Thyroid gland (tissue), 4 donors: ENCODE data around the gene DHRS1. TPM values are rescaled to one million over a fixed set of nuclear protein-coding genes. Genes with fewer than 3 reads are reported as not detected.
A peak's percentile ranks its signal among the peaks of the same experiment; 100 is the strongest.
"Not testable (repeated sequence)": the region's sequence is repeated elsewhere in the genome, so short reads cannot be mapped to it uniquely, and the experiment has no call there.

Experiments used
- DNase-seq, 2 donors: peaks; one replicate each; pipeline ENCODE4 v3.0.0-alpha.2; 2019
- H3K27ac ChIP-seq, 3 donors: fragments of 200-600 bp; sonication (generic); 1 replicate in 2 of 3; 2 replicates in 1 of 3; pipeline ENCODE4 v1.5.1; 2016 to 2019; ENCODE audit warnings: mild to moderate bottlenecking in 1 of 3, moderate library complexity in 1 of 3
- H3K27me3 ChIP-seq: fragments of 200-600 bp; sonication (generic); one replicate; pipeline ENCODE4 v1.5.1; 2019
- H3K36me3 ChIP-seq, 2 donors: fragments of 200-600 bp; sonication (generic); one replicate each; pipeline ENCODE4 v1.5.1; 2016 to 2019
- H3K4me1 ChIP-seq, 2 donors: fragments of 200-600 bp; sonication (generic); one replicate each; pipeline ENCODE4 v1.5.1; 2017 to 2019
- H3K4me3 ChIP-seq, 3 donors: fragments of 200-600 bp; sonication (generic); replicated peaks in 1 of 3; 1 replicate in 2 of 3; 2 replicates in 1 of 3; pipeline ENCODE4 v1.5.1; 2016; ENCODE audit warnings: mild to moderate bottlenecking in 1 of 3
- H3K9me3 ChIP-seq: fragments of 200-600 bp; sonication (generic); one replicate; pipeline ENCODE4 v1.5.1; 2017
- POLR2A ChIP-seq, 2 donors: fragments of 450-650 bp; IDR thresholded peaks; one replicate each; pipeline ENCODE4 v1.6.1; 2017; ENCODE audit warnings: antibody characterized with exemption in 2 of 2, mild to moderate bottlenecking in 2 of 2, moderate library complexity in 1 of 2
- WGBS, 2 donors: methylation state at CpG; one replicate each; pipeline ENCODE4 v1.1.5; 2017; 5-methylcytosine and 5-hydroxymethylcytosine counted together
- intact Hi-C: fragments of 100-400 bp; cut with DNase I; formaldehyde crosslinking; loops from one replicate; pipeline ENCODE4 v1.15.1; 2023
- total RNA-seq, 4 donors: library from RNA; depleted of rRNA; stranded (reverse); fragments of >200 nt; gene quantifications; one replicate each; pipeline ENCODE4 v1.2.3, GENCODE V29; 2016
- TF ChIP-seq, protein P1 (sequence below), 6 experiments: fragments of 200-600 bp in 3 of 6; fragments of 450-650 bp in 3 of 6; sonication (generic) in 3 of 6; IDR thresholded peaks; one replicate each; pipeline ENCODE4 v1.5.1; 2016 to 2019; ENCODE audit warnings: antibody characterized with exemption in 6 of 6, mild to moderate bottlenecking in 2 of 6, inconsistent platforms in 1 of 6, moderate library complexity in 1 of 6

The DHRS1 gene
- total RNA-seq, 4 donors from 2014 or later: 35.2 to 59.3 (median 38.3) TPM

- DNase-seq: no peak
- 78 to 87% methylated on average over 3 of the region's 3 CpGs for WGBS, 2 donors
- Histone ChIP-seq H3K4me1 (peaks cover 5 to 7% of the 10 kb centered on the region in 2 donors), H3K27ac (no peak overlapping the region), H3K36me3 (no peaks in the 10 kb centered on the region), H3K4me3 (no peak overlapping the region), H3K27me3 (no peaks in the 10 kb centered on the region), H3K9me3 (no peaks in the 10 kb centered on the region)
- intact Hi-C loops: no loop called here
- no peak for TF ChIP-seq POLR2A (IDR thresholded peaks at IDR 0.05)
- TF ChIP-seq, protein P1, sequence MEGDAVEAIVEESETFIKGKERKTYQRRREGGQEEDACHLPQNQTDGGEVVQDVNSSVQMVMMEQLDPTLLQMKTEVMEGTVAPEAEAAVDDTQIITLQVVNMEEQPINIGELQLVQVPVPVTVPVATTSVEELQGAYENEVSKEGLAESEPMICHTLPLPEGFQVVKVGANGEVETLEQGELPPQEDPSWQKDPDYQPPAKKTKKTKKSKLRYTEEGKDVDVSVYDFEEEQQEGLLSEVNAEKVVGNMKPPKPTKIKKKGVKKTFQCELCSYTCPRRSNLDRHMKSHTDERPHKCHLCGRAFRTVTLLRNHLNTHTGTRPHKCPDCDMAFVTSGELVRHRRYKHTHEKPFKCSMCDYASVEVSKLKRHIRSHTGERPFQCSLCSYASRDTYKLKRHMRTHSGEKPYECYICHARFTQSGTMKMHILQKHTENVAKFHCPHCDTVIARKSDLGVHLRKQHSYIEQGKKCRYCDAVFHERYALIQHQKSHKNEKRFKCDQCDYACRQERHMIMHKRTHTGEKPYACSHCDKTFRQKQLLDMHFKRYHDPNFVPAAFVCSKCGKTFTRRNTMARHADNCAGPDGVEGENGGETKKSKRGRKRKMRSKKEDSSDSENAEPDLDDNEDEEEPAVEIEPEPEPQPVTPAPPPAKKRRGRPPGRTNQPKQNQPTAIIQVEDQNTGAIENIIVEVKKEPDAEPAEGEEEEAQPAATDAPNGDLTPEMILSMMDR (IDR thresholded peaks at IDR 0.05): no peak
Measured at GRCh38 chr14:24246765-24247212, 52.8 kb downstream of the DHRS1 start.

DNA sequence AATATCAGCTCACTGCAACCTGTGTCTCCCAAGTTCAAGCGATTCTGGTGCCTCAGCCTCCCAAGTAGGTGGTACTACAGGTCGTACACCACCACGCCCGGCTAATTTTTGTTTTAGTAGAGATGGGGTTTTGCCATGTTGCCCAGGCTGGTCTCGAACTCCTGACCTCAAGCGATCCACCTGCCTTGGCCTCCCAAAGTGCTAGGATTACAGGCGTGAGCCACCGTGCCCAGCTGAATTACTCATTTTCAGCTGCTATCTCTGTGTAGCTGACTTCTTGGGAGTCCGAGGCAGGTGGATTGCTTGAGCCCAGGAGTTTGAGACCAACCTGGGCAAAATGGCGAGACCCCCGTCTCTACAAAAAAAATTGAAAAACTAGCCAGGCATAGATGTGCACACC, 54.2 kb downstream of the DHRS1 start:
- intact Hi-C loops, H3K27ac ChIP-seq: not testable (repeated sequence)

DNA sequence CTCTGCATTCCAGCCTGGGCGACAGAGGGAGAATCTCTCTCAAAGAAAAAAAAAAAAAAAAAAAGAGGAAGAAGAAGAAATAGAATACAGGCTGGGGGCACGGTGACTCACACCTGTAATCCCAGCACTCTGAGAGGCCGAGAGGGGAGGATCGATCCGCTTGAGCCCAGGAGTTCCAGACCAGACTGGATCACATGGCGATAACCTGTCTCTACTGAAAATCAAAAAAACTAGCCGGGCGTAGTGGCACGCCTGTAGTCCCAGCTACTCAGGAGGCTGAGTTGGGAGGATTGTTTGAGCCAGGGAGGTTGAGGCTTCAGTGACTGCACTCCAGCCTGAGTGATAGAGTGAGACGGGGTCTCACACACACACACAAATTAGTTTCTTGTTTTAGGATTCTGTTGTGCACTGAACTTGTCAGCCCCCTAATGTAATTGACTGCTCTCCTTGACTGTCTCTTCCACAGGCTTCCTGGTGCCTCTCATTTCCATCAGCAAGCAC, 56.2 kb downstream of the DHRS1 start:
- Histone ChIP-seq H3K4me1 (peaks cover 18 to 32% of the 10 kb centered on the region in 2 donors), H3K27me3 (no peaks in the 10 kb centered on the region), H3K27ac (peak overlapping the region; percentile 92 to 98 (median 96)), H3K4me3 (peak overlapping the region in 2 of 3 donors; percentile 8 to 65), H3K9me3 (no peaks in the 10 kb centered on the region), H3K36me3 (peaks cover 26 to 28% of the 10 kb centered on the region in 2 donors)
- intact Hi-C loops: loop anchor here (2.0 kb wide), 1 partner anchor 57 kb away; no protein-coding TSS in a partner anchor
- TF ChIP-seq POLR2A (IDR thresholded peaks at IDR 0.05): no peak
- TF ChIP-seq, protein P1 (IDR thresholded peaks at IDR 0.05): no peak
- 61 to 70% methylated on average over 10 of the region's 10 CpGs for WGBS, 2 donors
- peak in 1 of 2 donors; percentile 19 for DNase-seq

More for the DNA sequence above, 54.2 kb downstream of the DHRS1 start:
- DNase-seq, H3K36me3 ChIP-seq, H3K9me3 ChIP-seq, H3K27me3 ChIP-seq, H3K4me3 ChIP-seq: not testable (repeated sequence)
- H3K4me1 ChIP-seq: peaks cover 18% of the 10 kb centered on the region in 2 donors
- 94 to 95% methylated on average over 11 of the region's 11 CpGs for WGBS, 2 donors

- Histone ChIP-seq H3K4me3 (peak overlapping the region; percentile 19 to 77 (median 65)), H3K4me1 (peaks cover 18 to 32% of the 10 kb centered on the region in 2 donors), H3K9me3 (no peaks in the 10 kb centered on the region), H3K36me3 (peaks cover 37 to 42% of the 10 kb centered on the region in 2 donors), H3K27ac (peak overlapping the region; percentile 92 to 98 (median 96)), H3K27me3 (no peaks in the 10 kb centered on the region)
- DNase-seq: peak; percentile 95
- intact Hi-C loops: loop anchor here (2.0 kb wide), 1 partner anchor 59 kb away; no protein-coding TSS in a partner anchor
- TF ChIP-seq, protein P1 (IDR thresholded peaks at IDR 0.05): peak in 4 of 6 experiments; percentile 38 to 60 (median 54)
- TF ChIP-seq POLR2A (IDR thresholded peaks at IDR 0.05): no peak
- 1 to 2% methylated on average over 25 to 26 of the region's 39 CpGs for WGBS, 2 donors
Measured at GRCh38 chr14:24241829-24242443, 57.6 kb downstream of the DHRS1 start.

Other genes with a start within 250 kb of the DHRS1 start
- 1 to 10 TPM in 2 of 4 donors, under 1 TPM in 2; 0.63 to 1.3 (median 0.99) TPM for gene CARMIL3, start 247.8 kb downstream of the DHRS1 start, total RNA-seq
- gene CPNE6, start 228.2 kb downstream of the DHRS1 start, total RNA-seq: under 1 TPM in 1 of 4 donors, not detected in 3; 0.29 TPM
- 10 to 100 TPM; 29.8 to 47.4 (median 39.3) TPM for gene PCK2, start 205.5 kb downstream of the DHRS1 start, total RNA-seq
- gene DCAF11, start 185.0 kb downstream of the DHRS1 start, total RNA-seq: 100 to 1,000 TPM in 3 of 4 donors, 10 to 100 TPM in 1; 90.6 to 155 (median 132) TPM
- 10 to 100 TPM in 2 of 4 donors, 1 to 10 TPM in 2; 2.1 to 11.7 (median 8.4) TPM for gene NRL, start 184.8 kb downstream of the DHRS1 start, total RNA-seq
- gene FITM1, start 169.1 kb downstream of the DHRS1 start, total RNA-seq: 1 to 10 TPM in 2 of 4 donors, under 1 TPM in 1, not detected in 1; 0.63 to 3.5 (median 2.7) TPM
- gene PSME1, start 163.6 kb downstream of the DHRS1 start, total RNA-seq: 100 to 1,000 TPM; 117 to 193 (median 186) TPM
- 10 to 100 TPM in 3 of 4 donors, 1 to 10 TPM in 1; 8.3 to 25.5 (median 16.9) TPM for gene EMC9, start 158.2 kb downstream of the DHRS1 start, total RNA-seq
- gene PSME2, start 153.2 kb downstream of the DHRS1 start, total RNA-seq: 10 to 100 TPM; 31.3 to 66.6 (median 47.5) TPM
- 100 to 1,000 TPM in 1 of 4 donors, 10 to 100 TPM in 3; 30.6 to 106 (median 67.6) TPM for gene RNF31, start 152.3 kb downstream of the DHRS1 start, total RNA-seq
- gene IRF9, start 138.5 kb downstream of the DHRS1 start, total RNA-seq: 10 to 100 TPM; 55.1 to 92.3 (median 70.0) TPM
- gene REC8, start 127.7 kb downstream of the DHRS1 start, total RNA-seq: 1 to 10 TPM; 4.1 to 7.1 (median 5.4) TPM
- 10 to 100 TPM; 28.1 to 49.0 (median 31.3) TPM for gene IPO4, start 111.0 kb downstream of the DHRS1 start, total RNA-seq
- gene TM9SF1, start 104.3 kb downstream of the DHRS1 start, total RNA-seq: 100 to 1,000 TPM in 3 of 4 donors, 10 to 100 TPM in 1; 92.0 to 114 (median 107) TPM
- not detected for gene TSSK4, start 94.1 kb downstream of the DHRS1 start, total RNA-seq
- 10 to 100 TPM; 26.5 to 60.2 (median 46.2) TPM for gene CHMP4A, start 86.3 kb downstream of the DHRS1 start, total RNA-seq
- 10 to 100 TPM; 13.1 to 55.9 (median 25.4) TPM for gene MDP1, start 83.7 kb downstream of the DHRS1 start, total RNA-seq
- 100 to 1,000 TPM; 149 to 317 (median 172) TPM for gene NEDD8, start 67.4 kb downstream of the DHRS1 start, total RNA-seq
- gene GMPR2, start 66.9 kb downstream of the DHRS1 start, total RNA-seq: 100 to 1,000 TPM in 2 of 4 donors, 10 to 100 TPM in 2; 68.8 to 237 (median 110) TPM
- gene TINF2, start 57.2 kb downstream of the DHRS1 start, total RNA-seq: 100 to 1,000 TPM in 1 of 4 donors, 10 to 100 TPM in 3; 67.3 to 101 (median 71.6) TPM
- 1 to 10 TPM; 1.9 to 2.8 (median 2.0) TPM for gene TGM1, start 36.6 kb downstream of the DHRS1 start, total RNA-seq
- 10 to 100 TPM; 29.8 to 44.8 (median 33.5) TPM for gene RABGGTA, start 28.2 kb downstream of the DHRS1 start, total RNA-seq
- gene NOP9, start 70 bp upstream of the DHRS1 start, total RNA-seq: 10 to 100 TPM; 16.4 to 22.3 (median 20.7) TPM
- gene CIDEB, start 8.2 kb upstream of the DHRS1 start, total RNA-seq: 10 to 100 TPM in 1 of 4 donors, 1 to 10 TPM in 3; 4.6 to 13.0 (median 9.5) TPM
- 10 to 100 TPM in 2 of 4 donors, 1 to 10 TPM in 2; 6.8 to 18.5 (median 10.9) TPM for gene LTB4R2, start 10.4 kb upstream of the DHRS1 start, total RNA-seq
- gene LTB4R, start 11.7 kb upstream of the DHRS1 start, total RNA-seq: 1 to 10 TPM; 4.2 to 7.4 (median 4.3) TPM
- 10 to 100 TPM; 35.2 to 65.4 (median 48.8) TPM for gene ADCY4, start 35.3 kb upstream of the DHRS1 start, total RNA-seq
- gene RIPK3, start 40.2 kb upstream of the DHRS1 start, total RNA-seq: 10 to 100 TPM; 12.4 to 21.3 (median 18.4) TPM
- gene NFATC4, start 68.4 kb upstream of the DHRS1 start, total RNA-seq: 10 to 100 TPM; 19.4 to 41.3 (median 38.6) TPM
- 10 to 100 TPM; 11.7 to 19.9 (median 12.3) TPM for gene NYNRIN, start 99.2 kb upstream of the DHRS1 start, total RNA-seq
- gene CBLN3, start 129.9 kb upstream of the DHRS1 start, total RNA-seq: 1 to 10 TPM; 1.7 to 3.4 (median 2.3) TPM
- gene KHNYN, start 130.2 kb upstream of the DHRS1 start, total RNA-seq: 10 to 100 TPM; 46.9 to 75.0 (median 48.3) TPM
- 10 to 100 TPM; 35.1 to 75.6 (median 49.2) TPM for gene SDR39U1, start 143.0 kb upstream of the DHRS1 start, total RNA-seq
- gene CMA1, start 208.5 kb upstream of the DHRS1 start, total RNA-seq: not detected